NCI-H1105 treated with DMSO at 0.1 percent for 48 hours (cell line): ENCODE data around the gene DUSP1.
"Not testable (repeated sequence)": the region's sequence is repeated elsewhere in the genome, so short reads cannot be mapped to it uniquely, and the experiment has no call there.

ENCODE experiments used
- DNase-seq: peaks from one replicate; lab custom pipeline; 2025; lab: John Stamatoyannopoulos, UW

The DUSP1 gene

DNA sequence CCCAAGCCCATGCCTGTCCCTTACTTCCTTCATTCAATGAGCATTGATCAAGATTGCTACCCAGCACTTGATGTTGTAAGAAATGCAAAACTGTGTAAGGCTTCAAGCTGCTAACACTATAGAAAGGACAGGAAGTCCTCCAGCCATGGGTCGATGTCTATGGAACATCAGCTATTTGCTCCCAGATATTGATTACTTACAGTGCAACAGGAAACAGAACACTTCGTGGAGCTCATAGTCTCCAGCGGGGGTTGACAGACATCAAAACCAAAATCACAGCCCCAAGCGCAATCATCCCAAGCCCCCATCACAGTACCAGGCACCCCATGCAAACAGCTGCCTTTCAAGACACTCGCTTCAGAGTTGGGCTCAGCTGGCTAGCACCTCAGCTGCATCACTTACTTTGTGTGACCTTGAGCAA, 26.8 kb upstream of the DUSP1 start:
- no peak for DNase-seq

DNA sequence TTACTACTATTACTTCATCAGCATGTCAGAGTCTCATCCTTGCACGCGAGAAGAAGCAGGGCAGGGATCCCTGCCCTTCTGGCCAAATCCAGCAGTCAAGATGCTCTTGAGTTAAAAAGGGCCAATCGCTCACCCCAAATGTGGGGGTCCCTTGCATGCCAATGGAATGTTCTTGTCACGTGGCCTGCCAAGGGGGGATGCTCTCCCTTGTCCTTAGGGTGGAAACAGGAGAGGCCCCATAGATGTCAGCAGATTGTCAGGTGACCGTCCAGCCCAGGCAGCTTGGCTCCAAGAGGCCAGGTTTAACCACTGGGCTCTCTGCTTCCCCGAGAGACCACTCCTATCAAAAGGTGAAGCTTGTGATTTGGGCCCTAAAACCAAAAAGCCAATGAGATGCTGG, 25.3 kb upstream of the DUSP1 start:
- DNase-seq, result no peak

DNA sequence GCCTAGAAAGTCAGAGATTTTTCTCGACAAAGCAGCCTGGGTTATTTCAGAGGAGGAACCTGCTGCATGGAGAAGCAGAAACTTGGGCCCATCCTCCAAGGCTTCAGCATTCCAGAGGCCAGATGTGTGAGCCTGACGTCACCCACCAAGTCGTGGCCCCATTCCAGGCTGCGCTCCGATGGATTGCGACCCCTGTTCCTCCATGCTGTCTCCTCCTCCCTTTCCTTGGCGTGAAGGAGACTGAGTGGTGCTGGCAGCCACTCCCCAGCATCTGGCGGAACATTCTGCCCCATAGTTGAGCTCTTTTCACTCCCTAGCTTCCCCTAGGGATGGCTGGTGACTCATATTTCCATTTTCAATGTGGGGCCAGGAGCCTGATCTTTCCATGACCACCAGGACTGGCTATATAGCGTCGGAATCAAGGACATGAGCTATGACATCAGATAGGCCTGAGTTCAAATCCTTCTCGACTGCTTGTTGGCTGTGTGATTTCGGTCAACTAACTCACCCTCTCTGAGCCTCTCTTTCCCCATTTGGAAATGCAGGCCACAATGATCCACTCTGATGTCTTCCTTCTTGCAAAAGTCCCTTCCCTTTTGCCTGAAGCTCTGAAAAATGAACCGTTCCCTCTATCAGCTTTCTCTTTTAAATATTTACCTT, 24.5 kb upstream of the DUSP1 start:
- no peak for DNase-seq

DNA sequence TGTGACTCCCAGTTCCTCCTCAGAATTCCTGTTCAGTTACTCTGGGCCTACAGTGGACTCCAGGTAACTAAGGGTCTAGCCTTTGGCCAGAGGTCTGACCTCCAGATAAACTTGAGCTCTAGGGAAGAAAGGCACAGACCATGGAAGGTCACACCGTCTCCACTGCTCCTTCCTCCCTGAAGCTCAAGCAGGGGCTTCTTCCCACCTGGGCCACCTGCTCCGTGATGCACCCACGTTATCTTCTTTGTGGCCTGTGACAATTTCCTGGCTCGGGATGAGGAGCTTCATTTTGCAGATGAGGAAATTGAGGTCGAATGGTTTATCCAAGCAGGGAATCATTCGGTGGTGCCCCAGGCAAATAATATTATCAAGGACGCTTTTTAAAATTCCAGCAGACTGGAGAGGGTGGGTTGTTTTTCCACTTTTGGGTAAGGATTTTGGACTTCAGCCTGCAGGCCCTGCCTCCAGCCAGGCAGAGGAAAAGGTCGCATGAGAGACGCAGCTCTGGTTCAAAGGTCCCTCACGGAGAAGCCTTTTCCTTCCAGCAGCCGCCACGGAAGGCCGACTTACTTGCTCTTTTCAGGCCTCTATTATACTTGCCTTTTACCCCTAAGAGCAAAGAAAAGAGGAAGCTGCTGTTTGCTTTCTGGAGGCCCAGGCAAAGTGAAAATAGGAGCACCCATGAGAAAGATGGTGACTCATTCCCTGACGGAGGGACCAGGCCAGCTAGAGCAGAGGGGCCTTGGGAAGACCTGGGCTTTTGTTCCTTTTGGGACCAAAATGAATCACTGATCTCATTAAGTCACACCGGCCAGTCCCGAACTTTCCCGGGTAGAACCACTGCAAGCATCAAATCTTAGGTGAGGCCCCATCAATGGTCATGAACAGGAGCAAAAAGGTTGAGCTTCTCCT, 22.8 kb upstream of the DUSP1 start:
- DNase-seq, result no peak

DNA sequence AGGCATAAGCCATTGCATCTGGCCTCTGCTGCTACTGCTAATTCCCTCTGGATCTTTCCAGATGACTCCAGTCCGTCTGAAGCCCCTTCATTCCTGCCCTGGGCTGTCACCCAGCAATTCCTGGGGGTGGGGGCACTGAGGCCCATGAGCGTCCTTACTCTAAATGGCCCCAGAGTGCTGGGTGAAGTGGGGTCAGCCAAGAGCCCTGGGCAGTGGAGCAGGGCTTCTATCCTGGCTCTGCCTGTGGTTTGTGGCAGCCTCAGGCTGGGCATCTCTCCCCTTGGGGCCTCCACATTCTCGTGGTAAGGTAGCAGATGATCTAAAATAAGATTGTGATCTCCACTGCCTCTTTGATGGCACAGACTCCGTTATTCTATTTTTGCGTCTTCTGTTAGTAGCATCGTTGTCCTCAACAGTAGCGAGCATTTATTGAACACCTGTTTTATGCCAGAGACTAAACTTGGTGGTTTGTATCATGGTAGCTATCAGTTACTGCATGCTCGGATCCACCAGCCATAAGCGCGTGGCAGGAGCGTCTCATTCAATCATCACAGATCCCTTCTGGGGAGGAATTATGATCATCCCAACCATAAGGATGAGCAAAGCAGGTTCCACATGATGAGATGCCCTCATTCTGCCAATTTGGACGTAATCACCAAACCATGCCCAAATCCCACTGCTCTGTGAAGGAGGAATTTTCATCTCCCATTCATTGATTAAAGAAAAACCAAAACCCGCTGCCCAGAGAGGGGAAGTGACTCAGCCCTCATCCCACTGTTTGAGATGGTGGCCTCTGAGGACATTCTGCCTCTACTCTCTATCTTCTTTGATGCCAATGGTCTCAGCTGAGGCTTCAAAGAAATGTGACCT, 21.9 kb upstream of the DUSP1 start:
- DNase-seq, result no peak

DNA sequence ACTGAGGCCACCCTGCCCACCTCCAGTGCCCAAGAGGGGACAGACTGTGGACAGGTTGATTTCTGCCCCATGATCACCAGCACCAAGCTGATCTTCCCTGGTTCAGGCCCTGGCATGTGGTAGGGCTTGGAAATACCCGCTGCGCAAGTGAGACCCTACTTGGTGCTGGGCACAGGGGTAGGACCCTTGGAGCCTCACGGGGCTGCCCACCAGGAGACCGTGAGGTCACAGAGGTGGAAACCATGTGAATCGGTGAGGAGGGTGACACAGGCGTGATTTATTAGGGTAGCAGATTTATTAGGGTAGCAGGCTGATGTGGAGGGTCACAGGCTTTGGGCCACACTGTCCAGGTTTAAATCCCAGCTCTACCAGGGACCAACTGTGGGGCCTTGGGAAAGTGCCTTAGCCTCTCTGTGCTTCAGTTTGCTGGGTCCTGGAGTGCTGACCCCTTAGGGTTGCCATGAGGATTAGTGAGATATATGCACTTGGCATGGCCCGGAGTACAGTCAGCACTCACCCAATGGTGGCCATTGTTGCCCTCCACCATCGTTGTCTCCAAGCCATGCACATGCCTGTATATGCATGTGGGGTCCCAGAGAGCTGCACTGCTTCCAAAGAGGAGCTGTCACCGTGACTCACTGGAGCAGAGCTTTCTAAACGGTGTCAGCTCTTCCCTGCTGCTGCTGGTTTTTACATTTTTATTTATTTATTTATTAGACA, 20.9 kb upstream of the DUSP1 start:
- DNase-seq, result no peak

DNA sequence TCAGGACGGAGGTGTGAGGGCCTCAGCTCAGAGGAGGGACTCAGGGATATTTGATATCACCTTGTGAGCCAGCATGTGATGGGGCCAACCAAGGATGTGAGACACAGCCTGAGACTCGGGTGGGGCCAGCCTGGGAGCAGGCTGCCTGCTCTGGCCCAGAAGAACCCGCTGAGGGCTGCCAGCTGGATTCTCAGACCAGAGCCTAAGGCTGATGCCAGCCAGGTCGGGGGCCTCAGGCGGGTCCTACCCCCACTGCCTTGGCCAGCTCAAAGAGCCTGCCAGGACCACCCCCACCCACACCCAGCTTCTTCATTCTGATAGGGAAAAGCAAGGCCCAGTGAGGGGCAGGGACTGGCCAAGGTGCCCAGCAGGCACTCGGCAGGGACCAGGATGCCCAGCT, 20.3 kb upstream of the DUSP1 start:
- DNase-seq, result no peak

DNA sequence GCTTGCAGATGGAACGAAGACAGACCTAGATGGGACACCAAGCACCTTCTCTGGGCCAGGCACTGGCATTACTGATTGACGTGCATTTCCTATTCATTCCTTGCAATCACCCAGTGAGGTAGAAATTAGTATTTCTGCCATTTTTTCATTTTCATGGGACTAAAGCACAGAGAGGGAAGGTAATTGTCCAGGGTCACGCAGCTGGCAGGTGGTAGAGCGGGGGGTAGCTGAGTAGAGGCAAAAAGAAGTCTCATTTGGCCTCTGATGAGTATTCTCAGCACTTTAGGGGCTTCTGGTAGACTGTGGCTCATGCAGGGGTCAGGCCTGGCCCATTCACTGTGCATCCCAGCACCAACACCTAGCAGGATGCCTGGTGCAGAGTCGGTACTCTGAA, 19.5 kb upstream of the DUSP1 start:
- DNase-seq, result no peak

DNA sequence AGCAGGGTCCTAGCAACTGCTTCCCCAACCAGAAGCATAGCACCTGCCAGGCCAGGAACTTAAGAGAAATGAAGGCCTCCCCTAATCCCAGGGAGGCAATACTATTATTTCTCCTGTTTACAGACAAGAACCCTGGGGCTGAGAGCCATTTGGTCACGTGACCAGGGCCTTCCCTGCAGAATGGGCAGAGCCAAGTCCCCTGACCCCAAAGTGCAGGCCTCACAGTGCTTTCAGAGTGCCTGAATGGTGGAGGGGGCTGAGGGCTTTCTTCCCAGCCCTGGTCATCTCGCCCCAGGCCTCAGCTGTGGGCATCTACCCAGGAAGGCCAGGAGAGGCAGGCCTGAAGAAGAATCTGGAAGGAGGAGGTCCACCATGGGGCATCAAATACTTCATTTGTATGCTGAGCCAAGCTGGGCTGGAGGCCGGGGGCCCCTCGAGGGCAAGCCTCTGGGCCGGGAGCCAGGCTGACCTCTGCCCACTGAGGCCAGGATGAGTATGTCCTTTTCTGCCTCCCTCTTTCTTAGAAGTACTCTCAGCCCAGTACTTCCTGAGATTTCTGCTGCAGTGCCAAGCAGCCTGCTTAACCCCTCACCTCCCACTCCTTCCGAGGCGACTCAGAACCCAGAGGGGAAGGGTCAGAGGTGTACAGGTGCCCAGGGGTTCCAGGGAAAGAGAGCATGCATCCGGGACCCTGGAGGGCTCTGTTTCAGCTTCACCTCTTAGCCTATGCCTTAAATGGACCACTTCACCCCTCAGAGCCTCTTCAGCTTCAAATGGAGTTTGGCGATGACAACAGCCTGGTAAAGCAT, 18.9 kb upstream of the DUSP1 start:
- DNase-seq, result no peak

DNA sequence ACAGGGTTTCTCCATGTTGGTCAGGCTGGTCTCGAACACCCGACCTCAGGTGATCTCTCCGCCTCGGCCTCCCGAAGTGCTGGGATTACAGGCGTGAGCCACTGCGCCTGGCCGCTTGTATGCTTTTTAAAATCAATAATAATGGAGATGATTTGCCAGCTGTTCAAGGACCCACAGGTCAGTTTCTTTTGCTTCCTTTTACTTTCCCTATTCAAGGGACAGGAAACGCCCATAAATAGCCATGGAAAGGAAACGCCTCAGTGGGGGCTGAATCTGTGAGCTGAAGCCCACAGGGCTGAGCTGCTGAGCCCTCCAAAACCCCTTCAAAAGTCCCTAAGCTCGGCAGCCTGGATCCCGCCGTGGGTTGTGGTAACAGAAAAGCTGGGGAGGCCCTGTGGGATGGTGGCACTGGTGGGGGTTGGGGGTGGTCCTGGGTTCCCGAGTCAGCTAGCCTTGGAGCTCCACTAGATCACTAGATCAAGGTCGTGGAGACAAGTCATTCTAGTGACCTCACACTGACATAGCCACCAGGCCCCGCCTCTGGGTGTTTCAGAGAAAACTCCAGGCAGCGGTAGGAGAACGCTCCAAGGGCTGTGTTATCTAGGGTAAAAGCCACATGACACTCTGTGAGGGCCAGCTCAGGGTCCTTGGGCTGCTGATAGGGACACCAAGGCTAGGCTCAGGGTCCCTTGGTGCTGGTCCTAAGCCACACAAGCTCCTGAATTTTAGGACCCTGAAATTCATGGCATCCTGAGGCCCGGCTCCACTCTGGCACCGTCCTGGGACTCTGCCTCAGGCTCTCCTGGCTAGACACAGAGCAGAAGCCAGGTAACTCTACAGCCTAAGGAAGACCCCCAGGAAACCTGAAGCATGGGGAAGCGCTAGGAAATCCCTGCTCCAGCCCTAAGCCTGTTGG, 18.0 kb upstream of the DUSP1 start:
- no peak for DNase-seq

DNA sequence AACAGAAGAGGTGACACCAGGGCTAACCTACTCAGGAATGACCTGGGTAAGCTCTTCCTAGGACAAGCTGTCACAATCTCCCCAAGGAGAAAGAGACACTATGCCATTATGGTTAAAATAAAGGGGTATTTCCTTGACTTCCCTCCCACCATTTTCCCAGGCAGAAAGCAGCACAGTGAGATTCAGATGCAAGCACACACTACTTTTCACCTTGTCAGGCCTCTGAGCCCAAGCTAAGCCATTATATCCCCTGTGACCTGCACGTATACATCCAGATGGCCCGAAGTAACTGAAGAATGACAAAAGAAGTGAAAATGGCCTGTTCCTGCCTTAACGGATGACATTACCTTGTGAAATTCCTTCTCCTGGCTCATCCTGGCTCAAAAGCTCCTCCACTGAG, 16.5 kb upstream of the DUSP1 start:
- not testable (repeated sequence) for DNase-seq

DNA sequence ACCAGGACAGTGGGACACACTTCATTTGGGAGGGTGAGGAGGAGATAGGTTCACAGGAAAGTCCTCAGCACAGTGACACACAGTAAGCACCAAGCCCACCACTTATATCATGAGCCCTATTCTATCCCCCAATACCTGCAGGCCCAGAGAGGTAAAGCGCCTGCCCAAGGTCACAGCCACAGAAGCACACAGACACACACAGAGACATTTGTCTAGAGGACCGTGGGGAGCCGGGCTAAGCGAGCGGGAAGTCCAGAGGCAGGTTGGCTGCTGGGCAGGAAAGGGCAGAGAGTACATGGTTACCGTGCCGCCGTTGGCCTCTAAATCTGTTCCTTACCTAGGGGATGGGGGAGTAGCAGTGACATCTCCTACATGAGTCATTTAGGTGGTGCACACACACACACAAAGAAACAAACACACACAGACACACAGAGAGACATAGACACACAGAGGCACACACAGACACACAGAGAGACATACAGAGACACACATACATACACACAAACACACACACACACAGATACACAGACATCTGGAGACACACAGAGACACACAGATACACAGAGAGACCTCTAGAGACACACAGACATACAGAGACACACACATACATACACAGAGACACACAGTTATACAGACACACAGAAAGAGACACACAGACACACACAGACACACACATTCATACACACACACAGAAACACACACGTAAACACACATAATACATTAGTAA, 15.9 kb upstream of the DUSP1 start:
- no peak for DNase-seq

DNA sequence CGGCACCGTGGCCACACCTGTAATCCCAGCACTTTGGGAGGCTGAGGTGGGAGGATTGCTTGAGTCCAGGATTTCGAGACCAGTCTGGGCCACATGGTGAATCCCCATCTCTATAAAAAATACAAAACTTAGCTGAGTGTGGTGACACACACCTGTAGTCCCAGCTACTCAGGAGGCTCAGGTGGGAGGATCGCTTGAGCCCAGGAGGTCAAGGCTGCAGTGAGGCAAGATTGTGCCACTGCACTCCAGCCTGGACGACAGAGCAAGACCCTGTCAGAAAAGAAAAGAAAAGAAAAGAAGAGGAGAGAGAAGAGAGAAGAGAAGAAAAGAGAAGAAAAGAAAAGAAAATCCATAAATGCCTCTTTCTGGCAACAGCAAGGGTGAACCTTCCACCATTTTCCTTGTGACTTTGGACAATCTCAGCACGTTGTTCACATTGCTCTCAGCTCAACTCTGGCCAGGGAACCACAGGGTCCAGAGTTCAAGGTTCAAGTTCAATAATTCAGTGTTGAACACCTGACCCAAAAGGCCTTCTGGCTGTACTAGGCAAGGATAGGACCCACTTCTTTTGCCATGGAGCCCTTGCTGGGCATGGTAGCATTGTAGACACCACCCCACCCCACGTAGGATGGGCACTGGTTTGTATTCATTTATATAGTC, 14.6 kb upstream of the DUSP1 start:
- no peak for DNase-seq

DNA sequence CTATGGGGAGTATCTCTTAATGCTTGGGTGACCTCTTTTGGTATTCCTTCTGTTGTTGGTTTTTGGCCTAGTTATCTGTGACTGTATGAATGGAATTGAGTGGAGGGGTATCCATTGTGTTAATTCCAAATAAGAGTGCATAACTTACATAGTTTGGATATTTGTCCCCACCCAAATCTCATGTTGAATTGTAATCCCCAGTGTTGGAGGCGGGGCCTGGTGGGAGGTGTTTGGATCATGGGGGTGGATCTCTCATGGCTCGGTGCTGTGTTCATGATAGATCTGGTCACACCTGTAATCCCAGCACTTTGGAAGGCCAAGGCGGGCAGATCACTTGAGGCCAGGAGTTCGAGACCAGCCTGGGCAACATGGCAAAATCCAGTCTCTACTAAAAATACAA, 13.2 kb upstream of the DUSP1 start:
- not testable (repeated sequence) for DNase-seq

DNA sequence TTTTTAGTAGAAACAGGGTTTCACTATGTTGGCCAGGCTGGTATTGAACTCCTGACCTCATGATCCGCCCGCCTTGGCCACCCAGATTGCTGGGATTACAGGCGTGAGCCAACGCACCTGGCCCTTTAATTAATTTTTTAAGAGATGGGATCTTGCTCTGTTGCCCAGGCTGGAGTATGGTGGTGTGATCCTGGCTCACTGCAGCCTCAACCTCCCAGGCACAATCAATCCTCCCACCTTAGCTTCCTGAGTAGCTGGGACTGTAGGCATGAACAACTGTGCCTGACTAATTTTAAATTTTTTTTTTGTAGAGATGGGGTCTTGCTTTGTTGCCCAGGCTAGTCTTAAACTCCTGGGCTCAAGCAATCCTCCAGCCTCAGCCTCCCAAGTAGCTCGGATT, 12.3 kb upstream of the DUSP1 start:
- DNase-seq, result not testable (repeated sequence)

DNA sequence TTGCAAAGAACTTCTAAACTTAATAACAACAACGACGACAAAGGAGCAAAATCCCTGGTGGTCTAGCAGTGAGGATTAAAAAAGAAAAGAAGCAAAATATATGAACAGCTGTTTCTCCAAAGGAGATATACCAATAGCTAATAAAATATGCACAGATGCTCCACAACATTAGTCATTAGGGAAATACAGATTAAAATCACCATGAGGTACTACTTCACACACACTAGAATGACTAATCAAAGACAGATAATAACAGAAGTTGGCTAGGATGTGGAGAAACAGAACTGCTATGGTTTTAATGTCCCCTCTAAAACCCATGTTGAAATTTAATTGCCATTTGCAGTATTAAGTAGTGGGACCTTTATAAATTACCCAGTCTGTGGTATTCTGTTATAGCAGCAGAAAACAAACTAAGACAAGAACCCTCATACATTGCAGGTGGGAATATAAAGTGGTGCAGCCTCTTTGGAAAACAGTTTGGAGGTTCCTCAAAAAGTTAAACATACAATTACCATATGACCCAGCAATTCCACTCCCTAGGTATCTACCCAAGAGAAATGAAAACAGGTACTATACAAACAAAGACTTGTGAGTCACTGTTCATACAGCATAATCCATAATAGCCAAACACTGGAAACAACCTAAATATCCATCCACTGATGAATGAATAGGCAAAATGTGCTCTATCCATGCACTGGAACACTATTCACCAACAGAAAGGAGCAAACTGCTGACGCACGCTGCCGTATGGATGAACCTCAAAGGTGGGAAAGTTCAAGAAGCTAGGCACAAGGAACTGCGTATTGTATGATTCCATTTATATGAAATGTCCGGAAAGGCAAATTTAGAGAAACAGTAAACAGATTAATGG, 11.4 kb upstream of the DUSP1 start:
- no peak for DNase-seq

DNA sequence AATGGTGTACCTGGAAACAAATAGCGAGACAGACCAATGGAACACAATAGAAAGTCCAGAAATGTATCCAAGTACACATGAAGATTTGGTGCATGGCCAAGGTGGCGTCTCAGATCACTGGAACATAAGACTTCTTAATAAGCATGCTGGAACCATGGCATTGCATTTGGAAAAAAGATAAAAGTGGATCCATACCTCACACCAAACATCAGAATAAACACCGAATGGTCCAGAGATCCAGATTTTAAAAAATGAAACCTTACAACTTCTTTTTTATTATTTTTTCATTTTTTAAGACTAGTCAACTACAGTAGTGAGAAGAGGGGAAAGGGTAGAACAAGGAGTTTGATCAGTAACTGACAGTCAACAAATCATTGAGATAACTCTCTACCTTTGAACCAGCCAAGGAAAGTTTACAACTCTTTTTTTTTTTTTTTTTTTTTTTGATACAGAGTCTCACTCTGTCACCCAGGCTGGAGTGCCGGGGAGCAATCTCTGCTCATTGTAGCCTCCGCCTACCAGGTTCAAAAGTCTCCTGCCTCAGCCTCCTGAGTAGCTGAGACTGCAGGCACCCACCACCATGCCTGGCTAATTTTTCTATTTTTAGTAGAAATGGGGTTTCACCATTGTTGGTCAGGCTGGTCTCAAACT, 8.8 kb upstream of the DUSP1 start:
- no peak for DNase-seq
